Mucosa of descending colon (tissue), 3 donors: Measurements from ENCODE around the gene GPR31. TPM values are rescaled to one million over a fixed set of nuclear protein-coding genes. Genes with fewer than 3 reads are reported as not detected.
"Not testable (repeated sequence)": the region's sequence is repeated elsewhere in the genome, so short reads cannot be mapped to it uniquely, and the experiment has no call there.

Source experiments
- ATAC-seq: fragments of 200-7000 bp; cut with Tn5 transposase; one replicate; pipeline ENCODE4 v1.9.1; 2020; ENCODE audit warnings: mild to moderate bottlenecking, moderate library complexity
- DNase-seq, 3 donors: peaks; one replicate each; pipeline ENCODE4 v3.0.0-alpha.2; 2020
- H3K36me3 ChIP-seq: fragments of 200-600 bp; one replicate; pipeline ENCODE4 v1.8.0; 2021; ENCODE audit warnings: low read depth, mild to moderate bottlenecking
- H3K4me1 ChIP-seq: fragments of 200-600 bp; one replicate; pipeline ENCODE4 v1.8.0; 2021; ENCODE audit warnings: low read depth, mild to moderate bottlenecking
- H3K4me3 ChIP-seq: fragments of 200-600 bp; one replicate; pipeline ENCODE4 v1.8.0; 2021; ENCODE audit warnings: mild to moderate bottlenecking
- H3K9me3 ChIP-seq: fragments of 200-600 bp; one replicate; pipeline ENCODE4 v1.8.0; 2021; ENCODE audit warnings: mild to moderate bottlenecking
- intact Hi-C, 2 donors: fragments of 100-400 bp; cut with DNase I in 1 of 2; cut with micrococcal nuclease in 1 of 2; formaldehyde crosslinking; loops; one replicate each; pipeline versions ENCODE4 v1.11.0 to v1.11.1; 2022; cut with DNase I, micrococcal nuclease
- total RNA-seq, 3 donors: library from RNA; stranded (reverse); fragmentation: NEBNext Ultra II Directional in 2 of 3; extraction: Animal tissue kit (Norgen Biotek cat#: 25700) in 2 of 3; gene quantifications; one replicate each; pipeline versions ENCODE4 v1.2.1 to v1.2.4, GENCODE V29; 2021 to 2023
- donor health status: DM: no; HTN: no; CAD: no; lungs with moderate emphysema.
- donor health status: DM: no; HTN: no; CAD: no.
- donor health status: DM: no; HTN: yes; CAD: no.

Gene GPR31
- total RNA-seq, 3 donors from 2014 or later, result not detected

- H3K9me3 ChIP-seq, intact Hi-C loops, H3K4me3 ChIP-seq, ATAC-seq, DNase-seq, H3K4me1 ChIP-seq, H3K36me3 ChIP-seq: not testable (repeated sequence)
Measured at GRCh38 chr6:167187275-167187674, 29.5 kb upstream of the GPR31 start.

DNA sequence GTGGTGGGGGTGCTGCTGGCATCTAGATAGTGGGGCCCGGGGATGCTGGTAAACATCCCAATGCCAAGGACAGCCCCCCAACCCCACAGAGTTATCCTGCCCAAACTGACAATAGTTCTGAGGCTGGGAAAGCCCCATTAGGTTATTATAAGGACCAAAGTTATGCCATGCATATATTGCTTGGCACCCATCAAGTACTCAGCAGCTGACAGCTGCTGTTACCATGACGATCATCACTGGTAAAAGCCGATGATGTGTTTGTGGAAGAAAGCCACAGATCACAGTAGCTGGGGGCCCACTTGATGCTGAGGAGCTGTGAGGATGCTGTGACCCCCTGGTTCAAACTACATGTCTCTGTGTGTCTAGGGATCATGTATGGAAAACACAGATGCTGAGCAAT, 27.3 kb upstream of the GPR31 start:
- H3K36me3 ChIP-seq, H3K9me3 ChIP-seq, DNase-seq, H3K4me3 ChIP-seq, ATAC-seq, H3K4me1 ChIP-seq, intact Hi-C loops: not testable (repeated sequence)

DNA sequence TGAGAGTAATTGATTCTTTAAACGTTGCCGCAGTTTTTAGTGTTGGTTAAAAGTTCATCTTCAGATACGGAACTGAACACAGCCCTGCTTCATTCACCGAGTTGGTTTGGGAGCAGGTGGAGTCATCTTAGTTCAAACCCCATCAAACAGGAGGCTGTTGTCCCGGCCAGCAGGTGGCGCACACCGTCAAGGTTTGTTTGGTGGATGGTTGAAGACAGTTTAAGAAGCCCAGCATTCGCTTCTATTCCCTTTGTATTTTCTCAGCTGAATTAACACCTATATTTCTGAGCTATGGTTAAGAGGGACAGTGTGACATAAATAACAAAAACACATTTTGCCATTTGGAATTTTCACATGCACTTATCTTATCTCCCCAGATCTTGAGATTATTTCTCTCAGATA, 25.1 kb upstream of the GPR31 start:
- peak; percentile 79 for ATAC-seq
- intact Hi-C loops, H3K9me3 ChIP-seq, H3K4me1 ChIP-seq, H3K4me3 ChIP-seq, H3K36me3 ChIP-seq, DNase-seq: not testable (repeated sequence)

DNA sequence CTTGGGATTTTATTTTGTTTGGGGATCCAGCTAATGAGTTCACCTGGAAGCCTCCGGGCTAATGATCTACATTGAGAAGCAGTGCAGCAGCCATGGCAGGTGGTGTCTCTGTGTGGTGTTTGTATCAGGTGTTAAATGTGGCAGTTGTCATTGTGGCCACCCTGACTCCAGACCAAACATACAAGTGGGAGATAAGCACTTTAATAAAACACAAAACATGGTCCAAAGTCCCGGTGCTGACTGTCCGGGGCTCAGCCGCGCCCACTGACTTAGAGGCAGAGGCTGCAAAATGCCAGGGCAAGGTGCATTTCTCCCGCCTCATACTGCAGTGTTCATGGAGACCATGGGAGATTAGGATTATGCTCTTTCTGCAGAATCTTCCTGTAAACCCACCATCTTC, 23.6 kb upstream of the GPR31 start:
- DNase-seq, intact Hi-C loops, H3K4me1 ChIP-seq, H3K4me3 ChIP-seq, H3K36me3 ChIP-seq, H3K9me3 ChIP-seq: not testable (repeated sequence)
- ATAC-seq, result peak; percentile 91

GRCh38 chr6:167180086-167180485, 22.3 kb upstream of the GPR31 start:
- intact Hi-C loops, ATAC-seq: not testable (repeated sequence)

DNA sequence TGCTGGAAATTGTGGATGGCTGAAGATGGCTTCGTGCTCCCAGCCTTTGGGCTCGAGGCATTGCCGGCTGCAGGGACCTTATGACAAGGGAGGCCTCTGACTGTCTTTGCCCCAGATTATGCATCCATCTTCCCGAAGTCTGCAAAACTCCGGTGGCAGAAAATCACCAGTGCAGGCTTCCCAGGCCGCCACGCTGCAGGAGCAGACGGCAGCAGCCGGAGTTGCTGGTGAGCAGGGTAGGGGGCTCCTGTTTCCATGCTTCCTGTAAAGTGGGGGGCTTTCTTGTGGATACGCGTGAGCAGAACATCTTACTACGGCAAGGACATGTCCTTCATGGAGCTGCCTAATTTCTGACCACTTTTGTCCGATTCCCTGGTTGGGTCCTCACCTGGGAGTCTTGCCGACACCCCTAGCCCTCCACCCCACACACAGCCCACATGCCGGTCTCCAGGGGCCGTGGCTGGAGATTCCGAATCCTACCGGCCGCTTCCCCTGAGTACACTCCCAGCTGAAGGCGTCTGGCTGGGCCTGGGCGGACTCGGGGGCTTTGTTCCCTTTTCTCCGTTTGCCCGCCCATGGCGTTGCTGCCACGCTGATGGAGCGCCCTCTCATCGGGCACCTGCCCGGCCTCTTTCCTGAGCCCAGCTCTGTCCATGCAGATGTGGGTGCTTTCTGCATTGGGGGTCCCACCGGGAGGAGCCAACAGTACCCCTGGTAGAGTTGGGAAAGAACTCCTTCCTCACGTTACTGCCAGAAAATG, 21.3 kb upstream of the GPR31 start:
- ATAC-seq, DNase-seq, intact Hi-C loops, H3K4me3 ChIP-seq, H3K36me3 ChIP-seq, H3K4me1 ChIP-seq, H3K9me3 ChIP-seq: not testable (repeated sequence)

More at GRCh38 chr6:167180086-167180485, 22.3 kb upstream of the GPR31 start:
- H3K4me1 ChIP-seq, H3K9me3 ChIP-seq, H3K36me3 ChIP-seq, H3K4me3 ChIP-seq, DNase-seq: not testable (repeated sequence)

GRCh38 chr6:167177271-167177670, 19.5 kb upstream of the GPR31 start:
- H3K9me3 ChIP-seq, intact Hi-C loops, DNase-seq, ATAC-seq, H3K4me1 ChIP-seq, H3K4me3 ChIP-seq, H3K36me3 ChIP-seq: not testable (repeated sequence)

DNA sequence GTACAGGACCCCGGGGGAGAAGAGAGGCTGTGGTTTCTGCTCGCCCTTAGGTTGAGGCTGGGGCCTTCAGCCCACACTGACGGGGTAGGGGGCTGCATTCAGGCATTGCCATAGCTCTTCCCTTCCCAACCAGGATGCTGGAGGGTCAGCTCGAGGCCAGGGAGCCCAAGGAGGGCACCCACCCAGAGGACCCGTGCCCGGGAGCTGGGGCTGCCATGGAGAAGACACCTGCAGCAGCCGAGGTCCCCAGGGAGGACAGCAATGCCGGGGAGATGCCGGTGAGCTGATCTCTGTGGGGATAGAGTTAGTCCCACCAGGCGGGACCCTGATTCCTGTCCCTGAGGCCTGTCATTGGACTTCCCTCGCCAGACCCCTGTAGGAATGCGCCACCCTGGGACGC, 14.2 kb upstream of the GPR31 start:
- ATAC-seq, H3K36me3 ChIP-seq, intact Hi-C loops, H3K9me3 ChIP-seq, DNase-seq, H3K4me3 ChIP-seq, H3K4me1 ChIP-seq: not testable (repeated sequence)

GRCh38 chr6:167171300-167171699, 13.5 kb upstream of the GPR31 start:
- H3K4me3 ChIP-seq, H3K4me1 ChIP-seq, intact Hi-C loops, ATAC-seq, H3K9me3 ChIP-seq, H3K36me3 ChIP-seq, DNase-seq: not testable (repeated sequence)

GRCh38 chr6:167169867-167170266, 12.1 kb upstream of the GPR31 start:
- intact Hi-C loops, ATAC-seq, H3K4me3 ChIP-seq, H3K36me3 ChIP-seq, DNase-seq, H3K9me3 ChIP-seq, H3K4me1 ChIP-seq: not testable (repeated sequence)

DNA sequence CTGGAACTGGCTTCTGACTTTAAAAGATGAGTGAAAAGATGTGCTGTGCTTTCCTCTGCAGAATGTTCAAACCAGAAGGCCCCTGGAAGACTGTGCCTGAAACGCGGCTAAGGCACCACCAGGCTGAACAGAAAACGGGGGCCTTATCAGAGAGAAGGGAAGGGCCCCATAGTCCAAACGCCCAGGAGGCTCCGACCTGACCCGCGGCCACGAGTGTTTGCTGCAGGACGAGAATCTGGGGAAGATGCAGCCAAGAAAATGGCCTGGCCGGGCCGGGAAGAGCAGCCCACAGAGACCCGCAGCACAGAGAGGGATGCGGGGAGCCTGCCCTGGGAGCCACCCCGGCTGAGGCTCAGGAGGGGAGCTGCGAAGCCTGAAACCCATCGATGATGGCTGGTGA, 10.5 kb upstream of the GPR31 start:
- H3K36me3 ChIP-seq, intact Hi-C loops, H3K4me3 ChIP-seq, DNase-seq, H3K9me3 ChIP-seq, H3K4me1 ChIP-seq, ATAC-seq: not testable (repeated sequence)

- H3K9me3 ChIP-seq, intact Hi-C loops, H3K4me1 ChIP-seq, H3K4me3 ChIP-seq, H3K36me3 ChIP-seq, DNase-seq, ATAC-seq: not testable (repeated sequence)
Measured at GRCh38 chr6:167167699-167168098, 9.9 kb upstream of the GPR31 start.
